ENCODE measurements around the gene KCTD17.

GRCh38 chr22:37043209-37043827 lies 8.2 kb upstream of the KCTD17 start:
- no peak for TF ChIP-seq CTCF (conservative IDR thresholded peaks at IDR 0.05)
- no peak for TF ChIP-seq EZH2 (IDR thresholded peaks at IDR 0.05; ENCODE audit: low read depth)

Data from PC-9 (cell line).